Measurements from ENCODE around the gene CBX8.

CBX8 gene

DNA sequence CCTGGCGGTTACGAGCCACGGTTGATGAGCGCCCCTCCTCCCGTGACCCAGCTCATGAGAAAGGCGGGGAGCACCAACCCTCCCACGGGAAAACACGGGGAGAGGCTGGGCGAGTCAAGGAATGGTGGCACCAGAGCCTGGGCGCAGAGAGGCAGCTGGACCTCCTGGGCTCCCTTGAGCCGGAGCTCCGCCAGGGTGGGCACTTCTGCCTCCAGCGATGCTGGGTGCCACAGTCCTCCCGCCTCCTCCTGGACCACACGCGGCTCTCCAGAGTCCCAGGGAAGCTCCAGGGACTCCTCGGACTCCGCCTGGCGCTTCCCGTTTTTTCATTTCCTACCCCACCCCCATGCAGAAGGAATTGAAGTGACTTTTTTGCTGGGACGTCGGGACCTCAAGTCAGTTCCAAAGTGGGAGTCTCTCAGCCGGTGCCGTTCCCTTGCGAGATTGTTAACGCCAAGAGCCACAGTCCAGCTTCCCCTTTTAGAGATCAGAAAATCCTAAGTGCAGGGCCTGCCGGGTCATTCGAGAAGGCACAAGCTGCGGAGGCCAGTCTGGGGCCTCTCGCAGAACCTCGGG, 6.6 kb upstream of the CBX8 start:
- no peak for DNase-seq

DNA sequence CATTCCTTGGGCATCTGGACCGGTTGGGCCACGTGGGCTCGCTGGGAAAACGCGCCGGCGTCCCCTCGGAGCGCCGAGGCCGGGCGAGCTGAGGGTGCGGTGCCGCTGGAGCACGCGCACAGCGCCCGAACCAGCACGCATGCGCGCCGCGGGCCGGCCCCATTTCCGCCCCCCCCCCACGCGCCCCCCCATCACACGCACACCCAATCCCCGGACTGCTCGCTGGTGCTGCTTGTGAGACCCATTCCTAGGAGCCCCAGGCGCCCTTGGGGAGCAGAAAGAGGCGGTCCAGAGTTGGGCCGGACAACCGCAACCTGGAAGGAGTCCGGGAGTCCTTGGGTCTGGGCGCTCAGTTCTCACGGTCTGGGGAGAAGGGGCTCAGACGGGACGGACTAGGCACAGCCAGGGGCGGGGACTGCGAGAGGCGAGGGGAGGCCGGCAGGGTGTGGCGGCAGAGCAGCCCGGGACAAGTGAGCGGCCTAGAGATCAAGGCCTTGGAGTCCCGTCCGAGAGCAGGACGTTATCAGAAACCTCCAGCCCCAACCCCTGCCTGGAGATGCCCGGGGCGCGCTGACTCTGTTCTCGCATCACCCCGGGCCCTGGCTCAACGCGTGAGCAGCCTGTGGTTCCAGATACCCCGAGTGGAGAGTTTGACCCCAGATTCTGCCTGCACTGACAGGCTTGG, 6.0 kb upstream of the CBX8 start:
- DNase-seq, result no peak

DNA sequence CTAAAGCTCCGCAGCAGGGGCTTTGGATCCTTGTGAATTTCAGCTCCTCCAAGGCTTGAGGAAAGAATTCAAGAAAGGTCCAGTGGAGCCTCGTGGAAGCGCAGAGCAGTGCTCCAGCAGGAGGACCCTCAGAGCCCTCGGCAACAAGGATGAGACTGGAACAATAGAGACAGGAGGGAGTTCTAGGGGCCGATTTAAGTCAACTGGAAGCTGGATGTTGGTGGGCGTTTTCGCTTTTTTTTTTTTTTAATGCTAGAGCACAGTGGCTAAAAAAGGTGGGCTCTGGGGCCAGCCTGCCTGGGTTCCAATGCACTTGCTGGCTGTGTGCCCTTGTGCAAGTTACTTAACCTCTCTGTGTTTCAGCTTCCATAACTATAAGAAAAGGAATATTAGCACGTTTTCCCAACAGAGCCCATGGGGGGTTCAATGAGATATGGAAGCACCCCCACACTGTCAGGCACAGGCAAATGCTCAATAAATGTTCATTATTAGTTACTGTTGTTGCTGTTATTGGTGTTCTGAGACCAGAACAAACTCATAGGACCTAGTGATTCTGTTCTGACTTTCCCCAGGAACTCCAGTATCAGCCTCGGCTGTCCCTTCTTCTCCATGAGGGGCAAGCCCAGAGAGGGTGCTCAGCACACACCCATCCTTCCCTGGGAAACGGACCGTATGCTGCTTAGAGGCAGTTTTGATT, 5.3 kb upstream of the CBX8 start:
- DNase-seq, result no peak

DNA sequence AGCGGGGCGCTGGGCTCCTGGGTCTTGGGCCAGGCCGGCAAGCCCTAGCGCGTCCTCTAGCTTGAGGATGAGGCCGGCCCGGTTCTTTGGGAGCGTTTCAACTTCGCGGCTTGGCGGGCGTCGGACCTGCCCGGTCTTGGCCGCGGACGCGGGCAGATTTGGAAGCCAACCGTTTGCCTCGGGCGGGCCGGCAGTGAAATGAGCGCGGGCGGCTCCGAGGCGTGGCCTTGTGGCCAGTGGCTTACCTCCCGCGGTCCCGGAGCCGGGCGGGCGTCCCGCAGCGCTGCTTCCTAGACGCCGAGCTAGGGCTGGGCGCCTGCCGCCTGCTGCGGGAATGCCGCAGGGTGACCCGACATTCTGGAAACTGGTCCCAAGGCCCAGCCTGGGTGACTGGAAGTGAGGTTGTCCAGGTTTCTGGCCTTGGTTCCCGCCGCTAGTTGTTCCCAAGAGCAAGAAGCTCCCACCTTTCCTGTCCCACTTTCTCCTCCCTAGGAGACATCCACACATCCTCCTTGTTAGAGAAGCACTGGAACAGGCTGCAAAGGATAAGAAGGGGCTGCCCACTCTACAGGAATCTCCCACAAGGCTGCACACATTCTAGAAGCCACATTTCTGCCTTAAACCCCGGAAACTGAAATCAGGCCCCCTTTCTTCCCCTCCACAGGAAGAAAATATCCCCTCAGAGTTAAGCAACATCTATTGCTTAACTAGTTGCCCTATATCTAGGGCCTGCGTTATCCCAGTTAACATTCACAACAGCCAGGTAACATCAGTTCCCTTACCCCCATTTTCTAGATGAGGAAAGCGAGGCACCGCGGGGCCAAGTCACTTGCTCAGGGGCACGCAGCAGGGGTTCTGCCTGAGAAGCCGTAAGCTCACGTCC, 4.5 kb upstream of the CBX8 start:
- no peak for DNase-seq

DNA sequence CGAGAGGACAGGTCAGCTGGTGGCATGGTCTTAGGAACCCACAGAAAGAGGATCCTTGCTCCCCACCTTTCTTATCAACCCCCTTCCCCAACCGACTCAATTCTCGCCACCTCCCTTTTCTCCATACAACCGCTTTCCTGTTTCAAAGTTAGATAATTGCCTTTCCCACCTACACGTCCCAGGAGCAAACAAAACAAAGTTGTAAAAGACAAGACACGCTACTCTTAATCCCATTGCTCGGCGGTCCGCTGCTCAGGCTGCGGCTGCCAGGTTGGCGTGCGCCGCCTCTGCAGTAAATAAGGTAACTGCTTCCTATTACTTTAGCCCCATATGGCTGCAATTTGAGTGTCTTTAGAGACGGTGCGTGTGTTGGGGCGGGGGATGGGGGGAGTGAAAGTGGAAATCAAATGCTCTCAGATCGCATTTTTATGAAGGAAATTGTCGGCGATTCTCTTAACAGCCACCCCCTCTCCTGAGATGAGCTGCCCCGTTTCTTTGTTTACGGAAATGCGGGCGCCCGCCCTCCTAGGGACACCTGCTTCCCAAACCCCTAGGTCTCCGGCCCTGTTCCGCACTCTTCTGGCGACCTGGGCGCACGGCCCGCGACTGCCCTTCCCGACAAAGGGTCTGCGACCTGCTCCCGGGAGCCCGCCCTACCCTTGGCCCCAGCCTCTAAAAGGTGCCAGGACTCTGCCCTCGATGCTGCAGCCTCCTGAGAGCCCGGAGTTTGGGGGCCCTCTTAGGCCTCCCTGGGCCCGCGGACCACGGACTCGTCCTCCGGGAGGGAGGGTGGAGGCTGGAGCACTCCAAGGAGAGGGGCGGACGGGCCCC, 3.7 kb upstream of the CBX8 start:
- no peak for DNase-seq

DNA sequence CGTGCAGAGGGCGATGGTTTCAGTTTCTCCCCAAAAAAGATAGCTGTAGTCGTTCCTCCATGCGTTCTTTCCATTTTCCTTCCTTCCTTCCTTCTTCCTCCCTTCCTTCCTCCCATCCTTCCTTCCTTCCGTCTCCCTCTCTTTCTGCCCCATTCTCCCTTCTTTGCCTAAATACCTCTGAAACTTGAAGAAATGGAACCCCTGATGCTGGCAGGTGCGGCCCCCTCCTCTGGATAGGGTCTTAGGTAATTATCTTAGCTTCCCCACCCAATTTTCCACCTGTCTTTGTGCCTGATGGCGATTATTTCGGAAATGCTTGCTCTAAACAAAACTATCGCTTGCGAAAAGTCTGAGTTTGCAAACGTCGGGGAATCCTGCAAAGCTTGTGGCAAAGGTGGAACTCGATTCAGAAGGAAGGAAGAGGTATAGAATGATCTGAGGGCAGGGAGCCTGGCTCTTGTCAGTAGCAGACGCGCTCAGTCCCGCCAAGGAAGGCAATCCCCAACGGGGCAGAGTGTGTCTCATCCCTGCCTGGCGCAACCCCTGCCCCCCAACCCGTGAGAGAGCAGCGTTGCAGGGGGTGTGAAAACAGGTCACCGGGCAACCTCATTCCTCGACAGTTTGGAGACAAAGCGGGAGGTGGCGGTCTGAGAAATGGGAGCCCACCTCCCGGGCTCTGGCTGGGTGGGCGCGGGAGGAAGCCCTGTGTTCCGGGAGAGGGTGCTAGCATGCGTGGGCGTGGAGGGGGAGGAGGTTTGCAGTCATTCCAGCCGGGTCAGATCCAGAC, 2.9 kb upstream of the CBX8 start:
- DNase-seq, result no peak

DNA sequence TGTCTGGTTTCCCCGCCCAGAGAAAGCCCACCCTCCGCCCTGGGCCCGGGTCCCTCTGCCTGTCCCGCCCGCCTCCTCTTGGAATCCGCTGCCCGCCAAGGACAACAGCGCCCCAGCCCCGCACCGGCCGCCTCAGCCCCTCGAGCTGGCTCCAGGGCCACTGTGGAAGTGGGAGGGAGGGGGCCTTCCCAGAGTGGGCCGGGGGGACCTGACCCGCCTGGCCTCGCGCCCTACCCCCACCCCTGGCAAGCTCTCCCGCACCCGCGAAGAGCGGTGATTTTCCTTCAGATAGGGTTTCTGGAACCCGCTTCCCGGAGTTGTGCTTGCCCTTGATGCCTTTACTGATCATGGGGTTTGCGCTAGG, 2.3 kb upstream of the CBX8 start:
- DNase-seq, result no peak

DNA sequence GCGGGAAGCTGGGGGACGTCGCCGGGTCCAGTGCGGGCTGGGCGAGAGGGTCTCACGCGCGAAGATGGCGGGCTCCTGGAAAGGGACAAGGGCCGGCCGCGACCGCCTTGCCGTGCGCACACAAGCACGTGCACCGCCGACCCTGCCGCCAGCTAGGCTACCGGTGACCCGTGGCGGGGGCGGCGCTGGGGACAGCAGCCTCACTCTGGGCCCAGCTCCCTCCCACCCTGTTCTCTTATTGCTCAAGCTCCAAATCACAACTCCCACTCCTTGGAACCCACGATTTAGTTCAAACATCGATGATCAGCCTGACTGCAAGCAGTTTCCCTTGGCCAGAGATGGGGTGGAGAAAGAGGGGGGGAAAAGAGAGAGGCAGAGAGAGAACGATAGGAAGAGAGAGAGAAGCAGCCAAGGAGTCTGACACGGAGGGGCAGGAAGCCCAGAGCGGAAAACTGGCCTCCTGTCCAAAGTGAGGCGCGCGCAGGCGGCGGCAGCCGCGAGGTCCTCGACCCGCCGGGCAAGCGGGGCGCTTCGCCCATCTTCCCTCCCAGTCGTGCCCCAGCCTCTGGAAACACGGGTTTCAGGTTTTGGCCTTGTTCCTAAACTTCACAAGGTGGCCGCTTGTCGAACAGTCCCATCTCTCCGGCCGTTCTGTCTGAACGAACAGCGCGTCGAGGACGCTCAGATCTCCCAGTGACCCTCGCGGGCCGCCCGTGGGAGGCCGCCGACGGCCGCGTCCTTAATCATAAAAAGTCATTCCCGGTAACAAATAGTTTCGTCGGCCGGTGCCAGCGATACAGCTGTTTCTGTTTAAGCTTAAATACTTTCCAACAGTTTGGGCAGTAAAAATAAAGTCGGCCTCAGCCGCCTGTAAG, 1.7 kb upstream of the CBX8 start:
- no peak for DNase-seq

DNA sequence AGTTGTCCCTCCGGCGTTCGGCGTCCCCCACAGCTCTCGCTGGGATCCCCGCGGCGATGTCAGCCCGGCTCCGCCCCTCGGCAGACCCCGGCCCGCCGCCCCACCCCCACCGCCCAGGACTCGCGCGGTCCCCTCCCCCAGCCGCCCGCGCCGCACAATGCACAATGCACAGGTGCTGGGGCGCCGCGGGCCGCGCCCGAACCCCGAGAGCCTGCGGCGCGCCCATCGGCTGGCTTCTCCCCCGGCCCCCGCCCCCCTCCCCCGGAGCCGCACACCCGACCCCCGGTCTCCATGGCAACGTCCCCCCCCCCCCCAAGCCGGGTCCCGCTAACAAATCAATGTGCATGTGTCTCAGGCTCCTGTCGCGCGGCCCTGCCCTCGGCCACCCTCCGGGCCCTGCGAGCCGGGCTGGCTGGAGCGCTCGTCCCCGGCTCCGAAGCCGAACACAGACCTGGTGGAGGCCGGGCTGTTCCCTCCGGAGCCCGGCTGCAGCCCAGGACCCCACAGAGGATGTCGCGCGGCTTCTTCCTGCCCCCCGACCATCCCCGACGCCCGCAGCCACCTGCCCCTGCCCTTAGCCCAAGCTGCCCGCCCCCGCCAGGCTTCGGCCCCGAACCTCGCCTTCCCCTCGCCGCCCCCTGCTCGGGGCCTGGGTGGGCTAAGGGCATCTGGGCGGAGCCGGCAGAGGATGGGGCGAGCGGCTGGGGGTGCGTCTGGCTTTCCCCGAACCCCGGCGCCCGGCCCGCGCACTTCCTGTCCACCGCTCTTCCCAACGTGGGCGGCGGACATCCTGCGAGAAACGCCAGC, 818 bp upstream of the CBX8 start:
- DNase-seq, result no peak

DNA sequence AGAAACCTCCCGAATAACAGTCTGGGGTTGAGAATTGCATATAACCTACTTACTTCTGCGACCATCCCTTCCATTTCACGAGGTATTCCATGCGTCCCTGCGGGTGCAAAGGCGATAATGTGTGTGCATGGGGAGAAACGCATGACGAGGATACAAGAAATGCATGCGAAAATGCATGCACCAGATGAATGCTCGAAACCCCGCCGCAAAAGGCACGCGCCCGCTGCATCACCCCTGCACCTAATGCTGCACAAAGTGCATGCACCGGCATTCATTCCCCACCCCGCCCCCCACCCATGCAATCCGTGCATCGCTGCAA, 474 bp downstream of the CBX8 start:
- DNase-seq, result no peak

DNA sequence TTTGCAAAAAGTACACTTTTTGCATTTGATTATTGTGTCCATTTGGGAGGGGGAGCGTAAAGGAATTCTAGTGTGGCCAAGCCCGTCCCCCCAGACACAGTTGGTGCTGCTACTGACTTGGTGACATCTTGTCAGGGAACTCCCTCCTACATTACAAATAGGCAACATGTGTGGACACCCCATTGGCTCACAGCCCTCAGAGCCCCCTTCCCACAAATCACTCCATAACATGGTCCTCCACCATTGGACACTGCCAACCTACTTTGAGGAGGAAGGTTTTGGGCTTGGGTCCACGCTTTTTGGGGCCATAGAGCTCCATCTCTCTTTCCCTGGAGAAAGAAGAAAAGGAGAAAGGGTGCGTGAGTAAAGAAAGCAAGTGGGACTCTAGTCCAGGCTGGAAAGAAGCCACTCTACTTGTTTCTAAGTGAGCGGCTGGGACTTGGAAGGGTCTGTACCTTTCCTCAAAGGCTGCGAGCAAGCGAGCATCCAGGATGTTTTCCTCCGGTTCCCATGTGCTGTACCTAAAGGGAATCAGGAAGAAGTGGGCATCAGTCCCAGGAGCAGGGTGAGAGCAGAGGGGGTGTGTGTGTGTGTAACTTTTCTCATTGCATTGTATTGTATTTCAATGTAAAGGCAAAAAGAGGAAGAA, 958 bp downstream of the CBX8 start:
- no peak for DNase-seq

DNA sequence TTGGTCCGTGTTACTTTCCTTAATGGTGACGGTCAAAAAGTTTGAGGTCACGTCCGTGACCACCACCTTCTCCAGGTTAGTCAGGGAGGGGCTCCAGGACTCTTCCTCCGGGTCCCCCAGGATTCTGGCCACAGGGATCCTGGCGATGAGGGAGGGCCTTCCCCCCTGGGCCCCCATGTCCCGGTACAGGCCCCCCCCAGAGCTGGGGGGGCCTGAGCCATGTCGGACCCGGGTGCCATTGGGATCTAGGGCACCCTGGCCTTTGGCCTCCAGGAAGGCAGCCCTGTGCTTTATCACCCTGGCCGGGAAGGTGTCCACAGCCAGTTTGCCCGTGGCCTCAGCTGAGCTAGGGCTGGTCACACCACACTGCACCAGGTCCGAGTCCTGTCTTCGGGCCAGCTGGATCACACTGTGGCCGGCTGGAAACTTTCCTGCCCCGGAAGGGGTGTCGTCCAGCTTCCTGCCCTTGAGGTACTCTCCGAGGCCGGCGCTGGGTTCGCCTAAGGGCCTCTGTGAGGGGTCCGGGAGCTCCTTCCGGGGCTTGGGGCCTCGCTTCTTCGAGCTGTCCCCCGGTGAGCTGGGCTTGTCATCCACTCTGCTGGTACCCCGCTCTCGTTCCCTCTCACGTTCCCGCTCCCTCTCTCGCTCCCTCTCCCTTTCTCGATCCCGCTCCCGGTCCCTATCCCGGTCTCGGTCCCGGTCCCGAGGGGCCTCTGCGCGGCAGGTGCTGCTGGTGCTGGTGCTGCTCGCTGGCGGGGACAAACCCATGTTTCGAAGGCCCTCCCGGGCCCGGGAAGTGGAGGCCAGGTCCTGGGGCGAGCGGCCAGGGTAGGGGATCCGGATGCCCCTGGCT, 2.0 kb downstream of the CBX8 start:
- DNase-seq, result no peak

DNA sequence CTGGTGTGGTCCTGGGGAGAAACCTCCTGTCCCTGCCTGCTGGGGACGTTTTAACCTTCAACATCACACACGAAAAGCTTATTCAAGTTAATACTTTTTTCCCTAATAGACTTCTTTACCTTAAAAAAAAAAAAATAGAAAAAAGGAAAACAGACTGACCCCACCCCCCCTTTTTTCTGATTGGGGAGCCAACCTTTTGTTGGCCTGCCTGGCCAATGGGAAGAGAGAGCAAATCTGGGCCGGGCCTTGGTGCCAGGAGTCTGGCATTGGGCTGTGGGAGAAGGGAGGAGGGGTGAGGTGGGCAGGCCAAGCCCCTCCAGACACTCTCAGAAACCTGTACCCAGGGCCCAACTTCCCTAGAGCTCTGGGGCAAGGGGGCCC, 3.0 kb downstream of the CBX8 start:
- DNase-seq, result no peak

DNA sequence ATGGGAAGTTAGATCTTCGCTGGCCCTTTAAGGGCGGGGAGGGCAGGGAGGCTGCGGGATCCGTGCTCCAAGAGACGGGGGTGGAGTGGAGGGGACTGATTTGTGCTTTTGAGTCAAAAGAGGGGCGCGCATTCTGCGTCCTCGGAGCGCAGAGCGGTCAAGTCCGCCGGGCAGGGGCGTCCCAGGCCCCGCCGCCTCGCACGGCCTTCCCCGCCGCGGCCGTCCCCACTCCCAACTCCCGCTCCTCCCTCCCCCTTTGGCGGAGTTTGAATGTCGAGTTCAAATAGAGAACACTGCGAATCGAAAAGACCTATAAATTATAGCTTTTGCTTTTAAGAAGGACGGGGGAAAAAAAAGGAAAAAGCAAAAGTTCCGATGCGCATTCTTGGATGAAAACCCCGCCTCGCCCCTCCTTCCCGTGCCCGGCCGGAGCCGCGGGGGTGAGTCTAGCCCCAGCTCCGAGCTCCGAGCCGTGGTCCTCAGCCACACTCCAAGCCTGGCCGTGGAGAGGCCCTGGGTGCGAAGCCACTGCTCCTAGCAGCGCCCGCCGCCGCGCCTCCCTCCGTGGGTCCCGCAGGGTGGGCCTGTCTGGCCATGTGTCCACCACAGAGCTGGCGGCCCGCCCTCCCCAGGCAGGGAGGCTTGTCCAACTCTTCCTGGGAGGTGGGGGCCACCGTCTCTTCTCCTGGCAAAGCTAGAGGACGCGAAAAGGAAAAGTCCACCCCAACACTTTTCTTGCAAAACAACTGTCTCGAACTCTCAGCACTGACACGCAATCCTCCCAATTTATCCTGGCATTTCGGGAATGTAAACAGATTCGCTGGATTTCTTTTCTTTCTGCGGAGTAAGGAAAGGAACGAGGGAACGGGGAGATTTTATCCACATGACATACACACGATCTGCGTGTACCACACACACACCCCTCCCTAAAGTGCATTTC, 3.6 kb downstream of the CBX8 start:
- no peak for DNase-seq

DNA sequence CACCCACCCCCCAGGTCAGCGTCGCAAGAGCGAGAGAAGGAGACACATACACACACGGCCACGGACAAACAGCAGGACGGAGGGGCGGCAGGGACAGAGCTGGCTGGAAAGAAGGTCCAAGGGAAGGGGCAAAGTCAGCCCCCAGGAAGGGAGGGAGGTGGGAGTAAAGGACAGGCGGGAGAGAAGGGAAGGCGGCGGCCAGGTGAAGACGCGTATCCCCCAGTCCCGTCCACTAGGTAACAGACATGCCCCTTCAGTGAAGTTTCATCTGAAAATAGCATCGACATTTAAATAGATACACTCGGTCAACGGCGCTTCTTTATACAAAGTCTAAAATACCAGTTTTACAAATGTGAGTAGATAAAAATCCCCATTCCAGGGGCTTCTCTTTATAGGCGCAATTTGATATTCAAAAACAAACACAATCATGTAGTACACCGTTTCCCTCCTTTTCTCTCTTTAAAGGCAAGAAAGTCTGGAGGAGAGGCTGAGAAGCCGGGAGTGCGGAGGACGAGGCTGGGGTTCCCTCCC, 4.5 kb downstream of the CBX8 start:
- no peak for DNase-seq

DNA sequence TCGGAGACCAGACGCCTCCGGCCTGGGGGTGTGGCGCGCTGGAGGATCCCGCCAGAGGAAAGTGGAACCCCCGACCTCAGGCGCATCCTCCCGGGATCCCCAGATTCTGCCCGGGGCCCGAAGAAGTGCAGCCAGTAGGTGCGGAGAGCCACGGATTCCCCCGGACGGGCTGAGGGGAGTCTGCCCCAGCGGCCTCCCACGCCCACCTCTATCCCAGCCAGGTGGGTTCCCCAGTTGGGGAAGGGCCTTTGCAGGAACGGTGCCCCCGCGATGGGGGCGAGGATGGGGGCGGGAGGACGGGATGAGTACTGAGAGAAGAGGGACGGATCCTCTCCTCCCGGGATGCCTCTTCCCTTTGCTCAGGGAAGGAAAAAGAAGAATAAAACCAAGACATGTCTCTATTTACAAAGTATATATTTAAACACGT, 5.1 kb downstream of the CBX8 start:
- DNase-seq, result no peak
